ENCODE data around the gene KCNK4.

DNA sequence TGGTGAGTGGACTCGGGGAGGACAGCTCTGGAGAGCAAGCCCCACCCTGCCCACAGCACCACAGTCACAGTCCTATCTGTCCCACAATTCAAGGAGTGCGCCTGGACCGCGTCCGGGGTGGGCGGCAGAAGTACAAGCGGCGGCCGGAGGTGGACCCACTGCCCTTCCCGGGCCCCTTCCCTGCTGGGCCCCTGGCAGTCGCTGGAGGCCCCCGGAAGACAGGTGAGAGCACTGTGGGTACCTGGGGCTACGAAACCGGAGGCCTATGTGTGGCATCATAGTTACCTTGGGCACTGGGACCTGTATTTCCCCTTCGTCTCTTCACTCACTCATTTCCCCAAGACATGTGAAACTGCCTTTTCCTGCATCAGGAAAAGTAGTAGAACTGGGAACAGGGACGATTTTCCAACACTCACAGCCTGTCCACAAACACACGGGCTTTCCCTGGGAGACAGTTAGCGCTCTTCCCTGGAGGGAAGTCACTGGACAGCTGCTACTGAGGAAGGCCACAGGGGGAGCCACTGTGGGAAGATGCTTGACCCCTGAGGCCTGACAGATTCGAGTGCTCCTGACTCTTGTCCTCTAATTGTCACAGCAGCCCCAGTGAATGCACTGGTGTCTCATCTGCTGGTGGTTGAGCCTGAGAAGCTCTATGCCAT, 23.2 kb downstream of the KCNK4 start:
- no peak for TF ChIP-seq POLR2A (IDR thresholded peaks at IDR 0.05)
- TF ChIP-seq, protein P1, sequence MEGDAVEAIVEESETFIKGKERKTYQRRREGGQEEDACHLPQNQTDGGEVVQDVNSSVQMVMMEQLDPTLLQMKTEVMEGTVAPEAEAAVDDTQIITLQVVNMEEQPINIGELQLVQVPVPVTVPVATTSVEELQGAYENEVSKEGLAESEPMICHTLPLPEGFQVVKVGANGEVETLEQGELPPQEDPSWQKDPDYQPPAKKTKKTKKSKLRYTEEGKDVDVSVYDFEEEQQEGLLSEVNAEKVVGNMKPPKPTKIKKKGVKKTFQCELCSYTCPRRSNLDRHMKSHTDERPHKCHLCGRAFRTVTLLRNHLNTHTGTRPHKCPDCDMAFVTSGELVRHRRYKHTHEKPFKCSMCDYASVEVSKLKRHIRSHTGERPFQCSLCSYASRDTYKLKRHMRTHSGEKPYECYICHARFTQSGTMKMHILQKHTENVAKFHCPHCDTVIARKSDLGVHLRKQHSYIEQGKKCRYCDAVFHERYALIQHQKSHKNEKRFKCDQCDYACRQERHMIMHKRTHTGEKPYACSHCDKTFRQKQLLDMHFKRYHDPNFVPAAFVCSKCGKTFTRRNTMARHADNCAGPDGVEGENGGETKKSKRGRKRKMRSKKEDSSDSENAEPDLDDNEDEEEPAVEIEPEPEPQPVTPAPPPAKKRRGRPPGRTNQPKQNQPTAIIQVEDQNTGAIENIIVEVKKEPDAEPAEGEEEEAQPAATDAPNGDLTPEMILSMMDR (IDR thresholded peaks at IDR 0.05): peak in 1 of 5 experiments; percentile 27
- TF ChIP-seq EP300 (IDR thresholded peaks at IDR 0.05; ENCODE audit: low read depth): no peak
- no peak for TF ChIP-seq POLR2AphosphoS5 (IDR thresholded peaks at IDR 0.05)

Measured in transverse colon (tissue), 4 donors.